GM12874 (cell line): ENCODE results near the gene AUTS2.

Experiments used
- CTCF ChIP-seq: IDR thresholded peaks from 2 replicates; pipeline ENCODE4 v1.5.1; 2011; ENCODE audit warnings: low read depth, mild to moderate bottlenecking, control low read depth, low read length, moderate library complexity; ENCODE audit not compliant: insufficient read depth

Gene AUTS2

GRCh38 chr7:69638674-69639073, 40.4 kb downstream of the AUTS2 start:
- TF ChIP-seq CTCF = no peak

GRCh38 chr7:69640216-69640615, 41.9 kb downstream of the AUTS2 start:
- TF ChIP-seq CTCF = no peak

DNA sequence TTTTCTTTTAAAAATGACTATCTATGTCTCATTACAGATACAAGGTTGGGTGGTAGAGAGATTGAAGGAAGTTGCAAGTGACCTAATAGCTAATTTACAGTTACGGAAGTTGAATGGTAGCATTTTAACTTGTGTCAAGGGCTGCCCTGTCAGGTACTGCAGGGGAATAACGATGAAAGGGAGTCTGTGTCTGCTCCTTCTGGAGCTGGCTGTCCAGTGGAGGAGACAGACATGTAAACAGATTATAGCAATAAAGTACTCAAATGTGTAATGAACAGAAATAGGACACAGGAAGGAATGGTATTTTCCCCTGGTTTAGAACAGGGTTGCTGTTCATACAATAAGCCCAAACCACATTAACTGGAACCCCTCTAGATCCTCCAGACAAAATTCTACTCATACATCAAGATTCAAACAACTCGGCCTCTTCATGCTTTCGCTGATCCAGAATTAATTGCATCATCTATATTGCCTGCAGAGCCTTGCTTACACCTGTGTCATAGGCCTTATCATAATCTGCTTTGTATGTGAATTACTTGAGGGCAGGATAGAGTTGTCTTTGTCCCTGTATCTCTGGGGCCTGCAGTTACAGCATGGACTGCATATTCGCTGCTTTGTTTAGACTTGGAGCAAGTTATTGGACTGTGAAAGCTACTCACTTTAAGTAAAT, 42.8 kb downstream of the AUTS2 start:
- no peak for TF ChIP-seq CTCF

- TF ChIP-seq CTCF = no peak
These were observed 45.0 kb downstream of the AUTS2 start for GRCh38 chr7:69643265-69643664.

- no peak for TF ChIP-seq CTCF
These were observed 45.6 kb downstream of the AUTS2 start for GRCh38 chr7:69643708-69644445.

DNA sequence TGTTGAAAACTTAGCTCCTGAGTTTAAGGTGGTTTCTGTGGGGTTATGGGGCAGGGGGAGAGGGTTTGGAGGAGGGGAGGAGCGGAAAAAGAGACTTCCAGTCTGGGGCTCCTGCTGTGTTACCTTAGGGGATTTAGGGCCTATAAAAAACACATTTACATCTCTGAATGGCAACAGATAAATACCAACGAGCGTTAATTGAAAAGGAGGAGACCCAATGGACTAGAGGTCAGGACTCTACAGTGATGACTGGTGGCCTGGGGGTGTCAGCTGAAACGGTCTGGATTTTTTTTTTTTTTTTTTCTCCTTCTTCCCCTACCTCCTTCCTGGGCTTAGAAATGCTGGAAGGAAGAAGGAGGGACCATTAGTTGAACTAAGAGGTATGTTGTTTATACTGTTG, 47.4 kb downstream of the AUTS2 start:
- TF ChIP-seq CTCF = no peak

DNA sequence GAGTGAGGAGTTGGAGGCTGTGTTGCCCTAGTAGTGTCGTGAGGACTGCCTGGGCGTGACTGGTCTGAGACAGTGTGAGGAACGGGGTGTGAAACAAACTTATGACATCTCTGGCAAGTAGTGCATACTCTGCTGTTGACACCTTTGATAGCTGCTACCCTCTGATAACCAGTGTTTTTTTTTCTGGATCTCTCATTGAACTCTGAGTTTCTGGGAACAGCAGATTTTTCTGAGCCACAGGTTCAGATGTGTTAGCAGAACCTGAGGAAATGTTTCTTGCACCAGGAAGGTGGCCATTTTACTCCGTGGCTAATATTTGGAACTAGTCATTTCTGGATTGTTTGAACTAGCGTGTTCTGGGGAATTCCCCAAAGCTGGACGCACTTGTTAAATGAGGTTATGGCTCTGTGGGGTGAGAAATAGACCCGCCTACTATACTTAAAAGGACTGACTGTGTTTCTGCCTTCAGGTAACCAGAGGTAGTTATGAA, 52.9 kb downstream of the AUTS2 start:
- no peak for TF ChIP-seq CTCF
